ENCODE results near the gene IFNAR1.
"Not testable (repeated sequence)": the region's sequence is repeated elsewhere in the genome, so short reads cannot be mapped to it uniquely, and the experiment has no call there.

IFNAR1 gene

DNA sequence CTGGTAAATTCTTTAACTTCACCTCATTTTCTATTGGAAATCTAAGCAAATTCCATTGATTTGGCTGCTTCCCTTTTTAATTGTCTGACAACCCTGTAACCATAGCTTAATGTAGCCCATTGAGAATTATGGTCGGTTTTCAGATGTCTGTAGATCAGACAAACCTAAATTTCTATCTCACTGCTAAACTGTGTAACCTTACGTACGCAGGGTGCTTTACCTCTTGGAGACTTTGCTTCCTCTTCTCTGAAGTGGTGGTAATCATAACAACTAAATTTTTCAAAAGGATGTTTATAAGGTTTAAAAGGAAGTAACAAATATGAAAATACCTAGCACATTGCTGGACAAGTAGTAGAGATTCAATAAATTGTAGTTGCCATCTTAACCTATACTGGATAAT, 25.9 kb downstream of the IFNAR1 start:
- DNase-seq = no peak

DNA sequence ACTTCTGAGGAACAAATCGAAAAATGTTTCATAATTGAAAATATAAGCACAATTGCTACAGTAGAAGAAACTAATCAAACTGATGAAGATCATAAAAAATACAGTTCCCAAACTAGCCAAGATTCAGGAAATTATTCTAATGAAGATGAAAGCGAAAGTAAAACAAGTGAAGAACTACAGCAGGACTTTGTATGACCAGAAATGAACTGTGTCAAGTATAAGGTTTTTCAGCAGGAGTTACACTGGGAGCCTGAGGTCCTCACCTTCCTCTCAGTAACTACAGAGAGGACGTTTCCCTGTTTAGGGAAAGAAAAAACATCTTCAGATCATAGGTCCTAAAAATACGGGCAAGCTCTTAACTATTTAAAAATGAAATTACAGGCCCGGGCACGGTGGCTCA, 30.6 kb downstream of the IFNAR1 start:
- DNase-seq = no peak

DNA sequence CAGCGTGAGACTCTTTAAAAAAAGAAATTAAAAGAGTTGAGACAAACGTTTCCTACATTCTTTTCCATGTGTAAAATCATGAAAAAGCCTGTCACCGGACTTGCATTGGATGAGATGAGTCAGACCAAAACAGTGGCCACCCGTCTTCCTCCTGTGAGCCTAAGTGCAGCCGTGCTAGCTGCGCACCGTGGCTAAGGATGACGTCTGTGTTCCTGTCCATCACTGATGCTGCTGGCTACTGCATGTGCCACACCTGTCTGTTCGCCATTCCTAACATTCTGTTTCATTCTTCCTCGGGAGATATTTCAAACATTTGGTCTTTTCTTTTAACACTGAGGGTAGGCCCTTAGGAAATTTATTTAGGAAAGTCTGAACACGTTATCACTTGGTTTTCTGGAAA, 31.2 kb downstream of the IFNAR1 start:
- DNase-seq = no peak

DNA sequence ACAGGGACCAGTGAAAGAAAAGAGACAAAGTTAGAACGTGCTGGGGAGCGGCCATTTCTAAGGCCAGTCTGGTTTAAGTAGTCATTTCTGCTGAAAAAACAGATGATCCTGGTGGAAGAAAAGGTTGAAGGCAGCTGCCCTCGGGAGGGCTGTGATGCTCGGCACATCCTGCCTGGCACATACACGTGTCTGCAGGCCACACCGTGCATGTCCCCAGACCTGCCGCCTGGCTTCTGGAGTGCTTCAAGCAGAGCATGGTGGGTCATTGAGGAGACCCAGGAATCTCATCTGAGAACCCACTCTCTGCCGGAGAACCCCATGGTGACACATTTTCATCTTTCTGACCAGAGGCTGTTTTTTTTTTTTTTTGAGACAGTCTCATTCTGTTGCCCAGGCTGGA, 32.4 kb downstream of the IFNAR1 start:
- DNase-seq = no peak

DNA sequence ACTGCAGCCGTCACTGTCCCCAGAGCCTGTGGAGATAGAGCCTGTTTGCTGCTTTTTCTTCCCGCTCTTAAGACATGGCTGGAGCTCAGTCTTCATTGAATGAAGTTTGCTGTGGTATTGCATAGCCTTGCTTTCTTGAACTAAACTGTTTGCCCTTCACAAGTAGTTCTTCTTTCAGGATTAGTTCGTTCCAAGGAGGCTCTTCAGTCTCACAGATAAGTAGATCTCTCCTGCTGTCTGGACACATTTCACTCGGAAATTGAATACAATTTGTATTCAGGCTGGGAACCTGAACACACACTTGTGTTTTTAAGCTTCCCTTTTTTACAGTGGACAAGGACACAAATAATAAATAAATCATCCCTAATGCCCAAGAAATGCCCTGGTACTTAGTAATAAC, 34.7 kb downstream of the IFNAR1 start:
- no peak for DNase-seq

DNA sequence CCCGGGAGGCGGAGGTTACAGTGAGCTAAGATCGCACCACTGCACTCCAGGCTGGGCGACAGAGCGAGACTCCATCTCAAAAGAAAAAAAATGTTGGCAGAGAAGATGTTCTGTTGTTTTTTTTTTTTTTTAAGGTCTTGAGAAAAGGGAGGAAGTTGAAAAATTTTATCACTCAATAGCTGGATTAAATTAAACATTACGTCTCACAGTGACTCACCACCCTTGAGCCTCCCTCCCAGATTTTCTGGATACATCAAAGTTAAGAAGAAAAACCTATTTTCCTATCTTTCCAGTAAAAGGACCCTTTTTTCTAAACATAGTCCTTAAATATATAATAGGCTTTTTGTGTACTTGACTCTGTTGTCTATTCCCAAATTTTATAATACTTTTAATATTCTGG, 35.5 kb downstream of the IFNAR1 start:
- no peak for DNase-seq

DNA sequence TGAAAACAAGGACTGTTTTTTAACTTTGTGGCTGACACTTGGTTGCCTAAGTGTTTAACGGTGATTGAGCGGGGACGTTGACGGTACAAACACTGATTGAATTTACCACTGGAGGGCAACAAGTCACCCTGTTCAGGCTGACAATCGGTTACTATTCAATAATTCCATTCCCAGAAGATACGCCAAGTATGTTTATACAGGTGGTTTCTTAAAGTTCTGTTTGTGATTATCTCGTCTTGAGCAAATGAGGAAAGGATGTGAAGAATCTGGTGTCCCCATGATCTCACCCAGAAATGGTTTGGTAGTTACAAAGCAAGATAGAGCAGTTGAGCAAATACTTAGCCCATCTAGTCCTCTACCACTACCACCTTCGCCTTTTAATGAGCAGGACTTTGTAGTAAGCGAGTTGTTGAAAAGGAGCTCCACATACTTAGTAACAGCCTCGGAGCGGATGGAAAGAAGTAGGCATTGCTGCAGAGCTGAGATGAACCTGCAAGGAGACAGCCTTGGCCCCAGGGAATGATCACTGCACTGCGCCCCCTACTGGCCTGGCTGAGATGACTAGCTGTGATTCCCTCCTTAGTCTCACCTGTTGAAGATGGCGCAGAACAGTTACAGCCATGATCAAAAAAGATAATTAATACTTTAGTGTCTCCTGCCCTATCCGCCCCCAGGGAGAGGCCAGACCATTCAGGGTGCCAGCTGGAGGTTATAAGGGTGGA, 36.3 kb downstream of the IFNAR1 start:
- peak; percentile 74 for DNase-seq

DNA sequence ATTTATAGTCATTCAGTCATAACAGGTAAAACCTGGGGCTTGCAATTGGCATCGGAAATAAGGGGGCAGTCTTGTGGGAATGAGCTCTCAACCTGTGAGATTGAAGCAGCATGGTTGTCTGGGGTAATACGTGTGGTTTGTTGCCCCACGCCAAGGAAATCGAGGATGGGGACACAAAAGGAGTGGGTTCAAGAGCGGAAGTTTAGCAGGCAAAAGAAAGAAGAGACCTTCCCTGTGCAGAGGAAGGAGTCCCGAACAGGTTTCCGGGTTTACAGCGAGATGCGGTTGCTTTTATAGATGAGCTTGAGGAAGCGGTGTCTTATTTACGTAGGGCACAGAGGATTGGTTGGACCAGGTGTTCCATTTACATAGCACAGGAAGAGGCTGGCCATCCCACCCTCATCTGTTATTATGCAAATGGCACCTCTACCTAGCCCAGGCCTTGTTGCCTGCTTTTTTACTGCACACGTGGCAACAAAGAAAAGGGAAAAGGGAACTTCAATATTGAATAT, 37.3 kb downstream of the IFNAR1 start:
- DNase-seq = peak; percentile 65

DNA sequence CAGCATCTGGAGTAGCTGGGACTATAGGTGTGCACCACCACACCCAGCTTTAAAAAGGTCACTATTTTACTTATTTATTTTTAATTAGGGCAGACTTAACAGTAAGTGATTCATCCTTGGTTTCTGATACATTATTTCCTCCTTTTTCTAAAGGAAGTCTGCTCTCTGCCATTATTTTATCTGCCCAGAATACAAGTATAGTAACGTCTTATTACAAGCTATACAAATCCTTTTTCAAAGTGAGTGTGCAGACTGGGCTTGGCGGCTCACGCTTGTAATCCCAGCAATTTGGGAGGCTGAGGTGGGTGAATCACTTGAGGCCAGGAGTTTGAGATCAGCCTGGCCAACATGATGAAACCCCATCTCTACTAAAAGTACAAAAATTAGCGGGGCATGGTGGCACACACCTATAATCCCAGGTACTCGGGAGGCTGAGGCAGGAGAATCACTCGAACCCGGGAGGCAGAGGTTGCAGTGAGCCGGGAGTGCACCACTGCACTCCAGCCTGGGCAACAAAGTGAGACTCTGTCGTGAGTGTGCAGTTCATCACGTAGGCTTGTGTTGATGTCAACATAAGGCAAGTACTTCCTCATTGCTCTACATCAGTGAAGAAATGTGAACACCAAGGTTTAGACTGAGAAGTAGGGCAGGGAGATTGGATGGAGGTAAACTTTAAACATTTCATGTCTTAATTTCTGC, 39.3 kb downstream of the IFNAR1 start:
- DNase-seq = not testable (repeated sequence)

DNA sequence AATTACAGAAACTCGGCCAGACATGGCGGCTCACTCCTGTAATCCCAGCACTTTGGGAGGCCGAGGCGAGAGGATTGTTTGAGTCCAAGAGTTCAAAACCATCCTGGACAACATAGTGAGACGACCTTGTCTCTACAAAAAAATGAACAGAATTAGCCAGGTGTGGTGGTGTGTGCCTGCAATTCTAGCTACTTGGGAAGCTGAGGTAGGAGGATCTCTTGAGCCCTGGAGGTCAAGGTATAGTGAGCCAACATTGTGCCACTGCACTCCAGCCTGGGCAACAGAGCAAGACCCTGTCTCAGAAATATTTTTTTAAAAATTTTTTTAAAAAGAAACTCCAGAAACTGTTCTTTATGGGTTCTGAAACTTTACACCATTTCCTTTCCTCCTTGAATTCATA, 40.1 kb downstream of the IFNAR1 start:
- DNase-seq = no peak

DNA sequence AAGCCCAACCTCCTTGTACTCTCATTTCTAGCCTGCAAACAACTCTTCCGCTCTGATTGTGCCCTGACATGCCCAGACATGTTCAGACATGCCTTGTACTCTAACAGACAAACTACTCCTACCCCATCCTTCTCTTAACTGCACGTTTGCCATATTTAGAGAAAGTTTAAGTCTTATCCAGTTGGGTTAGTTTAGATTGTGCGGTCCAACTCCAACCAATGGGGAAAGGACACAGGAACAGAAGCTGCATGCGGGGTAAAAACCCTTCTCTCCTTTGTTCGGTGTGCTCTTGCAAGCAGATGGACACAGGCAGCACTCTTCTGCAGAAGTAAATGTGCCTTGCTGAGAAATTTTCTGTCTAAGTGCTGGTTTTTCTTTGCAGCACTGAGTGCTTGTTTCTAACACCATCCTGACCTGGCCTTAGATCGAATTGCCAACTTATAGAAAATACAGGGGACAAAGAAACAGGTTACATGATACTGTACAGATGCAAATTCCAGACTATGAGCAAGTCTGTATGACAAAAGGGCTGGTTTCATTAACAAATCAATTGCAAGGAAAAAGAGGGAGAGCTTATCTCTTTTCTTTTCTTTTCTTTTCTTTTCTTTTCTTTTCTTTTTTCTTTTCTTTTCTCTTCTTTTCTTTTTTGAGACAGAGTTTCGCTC, 42.7 kb downstream of the IFNAR1 start:
- no peak for DNase-seq

DNA sequence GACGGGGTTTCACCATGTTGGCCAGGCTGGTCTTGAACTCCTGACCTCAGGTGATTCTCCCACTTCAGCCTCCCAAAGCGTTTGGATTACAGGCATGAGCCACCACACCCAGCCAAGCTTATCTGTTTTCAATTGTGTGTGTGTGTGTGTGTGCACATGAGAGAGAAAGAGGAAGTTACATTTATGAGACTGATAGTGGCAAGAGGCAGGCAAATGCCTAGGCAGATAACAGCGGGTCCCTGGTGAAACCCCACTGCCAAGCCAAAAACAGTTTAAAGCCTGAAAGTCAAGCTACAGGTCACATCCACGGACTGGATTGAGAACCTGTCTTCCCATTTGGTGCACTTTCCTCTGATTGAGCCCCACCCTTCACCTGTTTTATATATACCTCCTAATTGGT, 43.4 kb downstream of the IFNAR1 start:
- no peak for DNase-seq

DNA sequence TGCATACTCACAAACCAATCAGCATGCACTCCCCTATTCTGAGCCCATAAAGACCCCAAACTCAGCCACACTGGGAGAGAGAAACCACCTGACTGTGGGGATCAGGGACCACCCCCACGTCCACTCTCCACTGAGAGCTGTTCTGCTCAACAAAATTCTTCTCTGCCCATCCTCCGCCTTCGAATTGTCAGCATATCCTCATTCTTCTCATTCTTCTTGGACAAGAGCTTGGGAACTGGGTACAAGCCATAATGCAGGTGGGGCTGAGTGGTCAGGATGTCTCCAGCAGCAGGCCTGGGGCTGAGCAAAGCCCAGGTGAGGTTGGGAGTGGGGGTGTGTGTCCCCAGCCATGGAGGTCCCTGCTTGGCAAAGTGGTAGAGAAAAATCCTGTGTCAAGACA, 43.8 kb downstream of the IFNAR1 start:
- DNase-seq = no peak

DNA sequence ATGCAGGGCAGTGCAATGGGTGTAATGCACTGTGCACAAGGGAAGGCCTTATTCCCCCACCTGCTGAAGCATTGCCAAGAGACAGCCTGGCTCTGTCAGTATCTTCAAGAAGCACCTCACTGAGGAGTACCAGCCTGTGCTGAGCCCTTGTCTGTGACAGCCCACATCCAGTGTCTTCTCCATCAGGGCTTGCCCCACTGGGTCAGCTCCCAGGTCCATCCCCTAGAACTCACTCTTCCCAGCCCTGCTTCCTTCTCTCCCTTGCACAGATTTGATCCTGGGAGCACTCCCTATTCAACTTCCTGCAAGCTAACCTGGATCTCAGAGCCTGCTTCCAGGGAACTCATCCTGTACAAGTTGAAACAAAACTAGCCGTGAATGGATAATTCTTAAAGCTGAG, 44.8 kb downstream of the IFNAR1 start:
- no peak for DNase-seq

DNA sequence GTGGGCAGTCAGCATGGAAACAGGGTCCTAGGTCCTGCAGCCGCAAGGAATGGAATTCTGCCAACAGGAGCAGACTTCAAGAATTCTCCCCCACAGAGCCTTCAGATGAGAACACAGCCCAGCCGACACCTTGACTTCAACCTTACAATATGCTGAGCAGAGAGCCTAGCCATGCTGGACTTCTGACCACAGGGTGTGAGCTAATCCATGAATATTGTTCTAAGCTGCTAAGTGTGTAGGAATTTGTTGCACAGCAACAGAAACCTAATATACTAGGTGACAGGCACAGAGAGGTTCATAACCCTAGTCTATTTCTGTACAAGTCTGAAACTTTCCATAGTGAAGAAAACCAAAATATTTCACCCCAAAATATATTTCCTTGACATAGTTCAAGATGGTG, 45.5 kb downstream of the IFNAR1 start:
- no peak for DNase-seq

DNA sequence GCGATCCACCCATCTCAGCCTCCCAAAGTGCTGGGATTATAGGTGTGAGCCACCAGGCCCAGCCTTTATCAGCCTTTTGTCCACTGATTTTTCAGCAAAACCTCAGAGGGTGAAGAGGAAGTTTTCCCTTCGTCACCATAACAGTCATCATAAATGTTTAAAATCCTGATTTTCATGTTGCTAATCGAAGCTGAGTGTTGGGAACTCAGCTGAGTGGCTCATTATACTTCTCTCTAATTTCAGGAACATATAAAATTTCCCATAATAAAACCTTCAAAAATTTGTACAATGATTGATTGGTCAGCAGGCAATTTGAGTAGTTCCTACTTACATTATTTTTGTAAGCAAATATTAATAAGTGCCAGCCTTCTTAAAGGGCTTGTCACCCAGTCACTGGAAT, 46.6 kb downstream of the IFNAR1 start:
- no peak for DNase-seq

DNA sequence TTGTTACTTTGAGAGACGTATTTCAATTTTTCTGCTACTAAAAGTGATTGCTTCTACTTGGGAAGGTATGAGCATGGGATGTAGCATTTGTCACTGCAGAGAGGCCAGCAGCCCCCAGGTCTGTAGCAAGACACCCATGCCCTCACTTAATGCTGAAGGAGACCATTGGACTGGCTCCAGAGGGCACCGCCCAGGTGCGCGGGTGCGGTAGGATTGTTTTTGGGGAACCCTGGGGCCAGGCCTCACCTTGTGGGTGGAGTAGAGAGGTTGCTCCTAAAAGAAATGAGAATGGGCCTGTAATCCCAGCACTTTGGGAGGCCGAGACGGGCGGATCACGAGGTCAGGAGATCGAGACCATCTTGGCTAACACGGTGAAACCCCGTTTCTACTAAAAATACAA, 47.8 kb downstream of the IFNAR1 start:
- no peak for DNase-seq

DNA sequence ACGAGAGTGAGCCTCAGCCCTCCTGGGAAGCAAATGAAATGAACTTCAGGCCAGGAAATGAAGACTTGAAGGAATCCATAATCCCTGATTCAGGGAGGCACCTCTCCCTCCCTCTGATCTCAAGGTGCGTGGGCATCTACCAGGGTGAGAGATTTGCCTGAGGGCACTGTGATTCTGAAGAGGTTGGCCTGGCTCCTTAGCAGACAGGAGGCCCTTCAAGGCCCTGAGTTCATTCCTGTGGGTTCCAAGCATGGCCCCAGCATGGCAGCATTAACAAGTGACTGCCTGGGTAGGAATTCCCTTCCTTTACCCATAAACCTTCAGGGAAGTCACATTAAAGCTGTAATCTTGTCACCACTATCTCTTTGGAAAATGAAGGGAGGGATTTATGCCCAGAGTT, 48.7 kb downstream of the IFNAR1 start:
- no peak for DNase-seq

DNA sequence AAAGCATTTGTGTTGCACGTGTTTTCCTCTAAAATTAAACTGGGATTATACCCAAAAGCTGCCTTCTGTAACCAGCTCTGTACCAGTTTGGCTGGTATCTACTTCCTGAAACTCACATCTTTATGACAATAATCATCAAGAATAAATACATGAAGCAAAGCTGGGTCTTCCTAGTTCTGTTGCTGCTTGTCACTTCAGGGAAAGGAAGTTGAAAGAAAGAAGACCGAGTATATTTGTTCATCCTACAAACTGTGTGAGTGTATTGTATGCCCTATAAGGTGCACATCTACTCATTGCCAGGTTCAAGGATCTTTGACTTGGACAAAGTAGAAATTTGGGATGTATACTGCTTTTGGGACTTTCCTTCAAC, 49.3 kb downstream of the IFNAR1 start:
- no peak for DNase-seq

DNA sequence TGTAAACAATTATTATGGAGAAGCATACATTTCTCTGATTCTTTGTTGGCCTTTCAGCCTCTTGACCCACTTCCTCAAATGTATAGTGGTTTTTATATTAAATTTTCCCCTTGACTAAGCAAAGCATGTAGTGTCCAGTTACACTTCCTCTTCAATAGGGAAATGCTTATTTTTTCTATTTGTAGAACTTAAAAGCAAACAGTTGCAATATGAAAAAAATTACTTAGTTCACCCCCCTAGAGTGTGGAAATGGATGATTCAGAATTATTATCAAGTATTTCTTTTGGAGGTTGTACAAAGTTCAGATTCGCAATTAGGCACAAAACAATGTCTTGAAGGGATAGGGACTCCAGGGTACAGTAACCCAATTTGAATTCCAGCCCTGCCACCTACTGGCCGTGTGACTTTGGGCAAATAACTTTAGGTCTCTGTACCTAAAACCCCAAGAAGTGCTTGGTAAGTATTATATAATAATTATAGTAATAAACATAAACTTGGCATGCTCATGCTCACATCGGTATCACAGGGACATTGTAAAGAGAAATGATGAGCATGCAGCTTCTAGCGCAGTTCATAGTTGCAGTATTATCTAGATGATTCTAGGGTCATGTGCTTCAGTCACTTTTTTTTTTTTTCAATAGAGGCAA, 49.8 kb downstream of the IFNAR1 start:
- DNase-seq = peak; percentile 17

DNA sequence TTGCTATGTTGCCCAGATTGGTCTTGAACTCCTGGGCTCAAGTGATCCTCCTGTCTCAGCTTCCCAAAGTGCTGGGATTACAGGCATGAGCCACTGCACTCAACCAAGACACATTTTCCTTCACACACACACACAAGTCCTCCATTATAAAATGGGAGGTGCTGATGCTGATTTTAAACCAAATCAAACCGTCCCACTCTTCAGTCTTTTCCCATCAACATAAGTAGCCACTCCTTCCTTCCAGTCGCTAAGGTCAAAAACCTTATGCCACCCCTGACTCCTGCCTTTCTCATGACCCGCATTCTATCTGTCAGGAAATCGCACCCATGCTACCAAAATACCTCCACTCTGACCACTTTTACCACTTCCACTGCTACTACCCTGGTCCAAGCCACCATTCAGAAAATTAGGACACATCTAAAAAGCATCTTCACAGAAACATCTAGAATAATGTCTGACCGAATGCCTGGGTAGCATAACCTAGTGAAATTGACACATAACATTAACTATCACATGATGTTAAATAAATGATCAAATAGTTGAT, 50.4 kb downstream of the IFNAR1 start:
- DNase-seq = no peak

DNA sequence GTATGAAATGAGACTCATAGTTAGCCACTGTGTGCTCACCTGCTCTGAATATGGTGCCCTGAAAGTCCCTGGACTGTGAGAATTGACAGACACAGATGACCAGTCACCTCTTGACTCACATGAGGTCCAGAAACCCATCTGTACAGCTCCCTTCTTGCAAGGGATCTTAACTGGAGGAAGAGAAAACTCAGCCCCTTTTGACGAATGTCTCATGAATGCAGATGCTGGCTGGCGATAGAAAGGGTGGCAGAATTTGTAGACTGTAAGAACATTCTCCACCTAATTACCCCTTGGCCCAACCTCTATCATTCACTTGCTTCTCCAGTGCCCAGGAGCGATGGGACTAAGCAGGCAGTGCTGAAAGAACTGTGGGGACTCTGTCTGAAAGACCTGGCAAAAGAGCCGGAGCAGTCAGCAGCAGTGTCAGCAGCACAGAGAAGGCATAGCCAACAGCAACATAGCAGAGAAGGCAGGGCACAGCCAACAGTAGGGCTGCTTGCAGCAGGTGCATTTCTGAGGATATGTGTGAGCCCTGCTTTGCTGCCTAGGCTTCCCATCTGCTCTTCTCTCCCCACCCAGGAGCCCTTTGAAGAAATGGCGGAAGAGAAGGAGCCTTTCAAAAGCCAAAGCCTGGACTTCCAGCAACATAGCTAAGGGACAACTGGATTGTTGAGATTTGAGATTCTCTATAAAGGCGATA, 52.6 kb downstream of the IFNAR1 start:
- DNase-seq = no peak

DNA sequence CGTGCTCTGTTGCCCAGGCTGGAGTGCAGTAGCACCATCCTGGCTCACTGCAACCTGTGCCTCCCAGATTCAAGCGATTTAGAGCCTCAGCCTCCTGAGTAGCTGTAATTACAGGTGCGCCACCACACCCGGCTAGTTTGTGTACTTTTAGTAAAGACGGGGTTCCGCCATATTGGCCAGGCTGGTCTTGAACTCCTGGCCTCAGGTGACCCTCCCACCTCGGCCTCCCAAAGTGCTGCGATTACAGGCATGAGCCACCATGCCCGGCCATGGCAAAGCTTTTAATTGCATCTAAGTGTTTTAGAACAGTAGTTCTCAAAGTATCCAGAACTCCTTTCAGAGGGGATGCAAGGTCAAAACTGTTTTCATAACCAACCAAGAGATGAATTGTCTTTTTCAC, 53.3 kb downstream of the IFNAR1 start:
- DNase-seq = no peak

Measured in effector CD8-positive, alpha-beta T cell (primary cell).